B cell (primary cell): ENCODE measurements around the gene ZNF100. TPM values are rescaled to one million over a fixed set of nuclear protein-coding genes. Genes with fewer than 3 reads are reported as not detected.
"Not testable (repeated sequence)": the region's sequence is repeated elsewhere in the genome, so short reads cannot be mapped to it uniquely, and the experiment has no call there.

Experiments used
- ATAC-seq: fragments of 200-7000 bp; cut with Tn5 transposase; one replicate; pipeline ENCODE4 v1.10.0; 2021; ENCODE audit warnings: low read depth, mild to moderate bottlenecking, moderate number of reproducible peaks, moderate library complexity
- CTCF ChIA-PET: fragments of 350-600 bp; sonication (Branson Sonifier 250); formaldehyde crosslinking; loops from one replicate; lab custom pipeline; 2021; ENCODE audit warnings: antibody characterized with exemption, inconsistent platforms; lab: Charles Lee
- POLR2A ChIA-PET: fragments of 350-600 bp; sonication (Branson Sonifier 250); formaldehyde crosslinking; loops from one replicate; lab custom pipeline; 2021; ENCODE audit warnings: antibody characterized with exemption; lab: Charles Lee
- DNase-seq: peaks from one replicate; pipeline ENCODE4 v3.0.0; 2013
- H2AFZ ChIP-seq: 2 replicates; pipeline ENCODE4 v1.6.1; 2012; ENCODE audit warnings: mild to moderate bottlenecking, low read depth, low read length; ENCODE audit not compliant: insufficient read depth, poor library complexity, severe bottlenecking
- H3K27ac ChIP-seq, 2 donors: 1 replicate in 1 of 2; 2 replicates in 1 of 2; pipeline ENCODE4 v1.5.1; 2012 to 2013; ENCODE audit warnings: low read length in 2 of 2, mild to moderate bottlenecking in 2 of 2, moderate library complexity in 1 of 2
- H3K27me3 ChIP-seq, 4 experiments: fragments of 200-600 bp in 1 of 4; sonication (generic) in 1 of 4; replicated peaks in 1 of 4; 1 replicate in 2 of 4; 2 replicates in 2 of 4; pipeline versions ENCODE4 v1.6.1 to v1.7.0; 2013 to 2016; ENCODE audit warnings: low read length in 3 of 4, mild to moderate bottlenecking in 2 of 4, mixed read lengths in 1 of 4, moderate library complexity in 1 of 4; ENCODE audit not compliant: insufficient read depth in 4 of 4, control insufficient read depth in 3 of 4; ENCODE audit errors: control extremely low read depth in 1 of 4
- H3K36me3 ChIP-seq, 2 experiments: replicated peaks in 1 of 2; 1 replicate in 1 of 2; 2 replicates in 1 of 2; pipeline versions ENCODE4 v1.6.1 to v1.7.1; 2013; ENCODE audit warnings: low read length in 1 of 2; ENCODE audit not compliant: insufficient read depth in 2 of 2, control insufficient read depth in 1 of 2; ENCODE audit errors: control extremely low read depth in 1 of 2, extremely low read depth in 1 of 2
- H3K4me1 ChIP-seq, 2 donors: fragments of 200-600 bp in 1 of 2; sonication (generic) in 1 of 2; 1 replicate in 1 of 2; 2 replicates in 1 of 2; pipeline versions ENCODE4 v1.5.1 to v1.6.1; 2013 to 2017; ENCODE audit warnings: low read length in 2 of 2; ENCODE audit not compliant: control insufficient read depth in 2 of 2, insufficient read depth in 2 of 2
- H3K4me2 ChIP-seq: replicated peaks from 2 replicates; pipeline ENCODE3; 2012; ENCODE audit warnings: mild to moderate bottlenecking, low read depth, low read length; ENCODE audit not compliant: poor library complexity, severe bottlenecking
- H3K4me3 ChIP-seq, 5 experiments: fragments of 200-600 bp in 1 of 5; sonication (generic) in 1 of 5; 1 replicate in 3 of 5; 2 replicates in 2 of 5; pipeline versions ENCODE4 v1.5.1 to v1.7.0; 2011 to 2016; ENCODE audit warnings: low read length in 4 of 5, mild to moderate bottlenecking in 4 of 5, low read depth in 2 of 5, control low read depth in 1 of 5, moderate library complexity in 1 of 5; ENCODE audit not compliant: insufficient read depth in 1 of 5; ENCODE audit errors: control extremely low read depth in 1 of 5, extremely low read depth in 1 of 5
- H3K79me2 ChIP-seq: fragments of 200-600 bp; sonication (generic); one replicate; pipeline ENCODE4 v1.6.0; 2016; ENCODE audit warnings: low read length; ENCODE audit not compliant: control insufficient read depth, insufficient read depth
- H3K9ac ChIP-seq: fragments of 200-600 bp; sonication (generic); 2 replicates; pipeline ENCODE4 v1.6.1; 2017; ENCODE audit warnings: mild to moderate bottlenecking, low read length, moderate library complexity
- H3K9me3 ChIP-seq, 3 donors: one replicate each; pipeline versions ENCODE4 v1.6.1 to v1.7.1; 2013; ENCODE audit warnings: low read length in 2 of 3; ENCODE audit not compliant: control insufficient read depth in 2 of 3, insufficient read depth in 1 of 3; ENCODE audit errors: control extremely low read depth in 1 of 3
- H4K20me1 ChIP-seq: 2 replicates; pipeline ENCODE4 v1.6.0; 2012; ENCODE audit warnings: mild to moderate bottlenecking, low read length; ENCODE audit not compliant: insufficient read depth, control insufficient read depth, poor library complexity, severe bottlenecking
- H3K27ac Mint-ChIP-seq: one replicate; pipeline ENCODE4 v1.8.0; 2021; ENCODE audit warnings: mixed read lengths
- H3K27me3 Mint-ChIP-seq: one replicate; pipeline ENCODE4 v1.8.0; 2021; ENCODE audit warnings: mixed read lengths
- H3K4me1 Mint-ChIP-seq: one replicate; pipeline ENCODE4 v1.8.0; 2021; ENCODE audit warnings: mixed read lengths
- H3K4me3 Mint-ChIP-seq: one replicate; pipeline ENCODE4 v1.8.0; 2021; ENCODE audit warnings: mixed read lengths
- H3K9me3 Mint-ChIP-seq: one replicate; pipeline ENCODE4 v1.8.0; 2022; ENCODE audit warnings: mixed read lengths; ENCODE audit not compliant: insufficient read depth
- WGBS: methylation state at CpG from one replicate; pipeline ENCODE4 v1.1.5; 2013; ENCODE audit warnings: missing lambda C conversion rate; ENCODE audit not compliant: insufficient coverage; 5-methylcytosine and 5-hydroxymethylcytosine counted together
- intact Hi-C: fragments of 100-400 bp; cut with micrococcal nuclease; formaldehyde crosslinking; loops from one replicate; pipeline ENCODE4 v1.10.0; 2022
- polyA plus RNA-seq: library from polyadenylated mRNA; depleted of rRNA; stranded (reverse); fragments of >200 nt; gene quantifications from 2 replicates; pipeline ENCODE4 v1.2.3, GENCODE V29; 2012
- small RNA-seq: library from RNA; depleted of rRNA; stranded (forward); fragments of <200 nt; gene quantifications from one replicate; pipeline ENCODE3, GENCODE V24; 2012; ENCODE audit warnings: low replicate concordance, low read depth; ENCODE audit not compliant: insufficient read length
- total RNA-seq, 2 donors: library from RNA; stranded (reverse); fragments of 120-200 nt in 1 of 2; gene quantifications; 1 replicate in 1 of 2; 2 replicates in 1 of 2; pipeline versions ENCODE4 v1.2.3 to v1.2.4, GENCODE V29; 2013 to 2022

The ZNF100 gene
- total and polyA plus RNA-seq, 2 donors (not counting 1 experiment from before 2014, with no cell fraction given): 2.9 to 16.0 TPM

GRCh38 chr19:21673479-21673878, 93.9 kb downstream of the ZNF100 start:
- H3K79me2 ChIP-seq, H4K20me1 ChIP-seq, H3K9ac ChIP-seq, H3K4me2 ChIP-seq, CTCF ChIA-PET, H3K4me1 Mint-ChIP-seq, ATAC-seq, H3K27me3 ChIP-seq, intact Hi-C loops, H3K27ac ChIP-seq, H2AFZ ChIP-seq, H3K27ac Mint-ChIP-seq, H3K36me3 ChIP-seq, H3K4me3 ChIP-seq, H3K9me3 Mint-ChIP-seq, H3K27me3 Mint-ChIP-seq, H3K4me1 ChIP-seq, H3K4me3 Mint-ChIP-seq, DNase-seq, POLR2A ChIA-PET: not testable (repeated sequence)
- no CpG with 5 or more reads among the region's 2 CpGs for WGBS
- peaks cover 0 to 11% (median 1%) of the 10 kb centered on the region in 3 donors for H3K9me3 ChIP-seq

Small RNA genes lying within 50 kb of the gene (small RNA-seq; reads per million reads assigned to genes)
- gene VN1R84P: not detected

Other genes starting within 250 kb of the ZNF100 start
- gene ZNF43, start 68.6 kb upstream of the ZNF100 start, total RNA-seq: 59.8 and 69.9 TPM in 2 replicates
- 8.3 and 10.8 TPM in 2 replicates for gene ZNF43, start 68.6 kb upstream of the ZNF100 start, polyA plus RNA-seq
- gene ZNF208, start 243.4 kb upstream of the ZNF100 start, total RNA-seq: 11.4 and 12.4 TPM in 2 replicates
- gene ZNF208, start 243.4 kb upstream of the ZNF100 start, polyA plus RNA-seq: 1.7 and 4.0 TPM in 2 replicates